Measurements from ENCODE around the gene PSMD5. TPM values are rescaled to one million over a fixed set of nuclear protein-coding genes. Genes with fewer than 3 reads are reported as not detected.

Gene PSMD5
- total RNA-seq, 4 donors from 2014 or later: 30.7 to 47.7 (median 33.0) TPM

DNA sequence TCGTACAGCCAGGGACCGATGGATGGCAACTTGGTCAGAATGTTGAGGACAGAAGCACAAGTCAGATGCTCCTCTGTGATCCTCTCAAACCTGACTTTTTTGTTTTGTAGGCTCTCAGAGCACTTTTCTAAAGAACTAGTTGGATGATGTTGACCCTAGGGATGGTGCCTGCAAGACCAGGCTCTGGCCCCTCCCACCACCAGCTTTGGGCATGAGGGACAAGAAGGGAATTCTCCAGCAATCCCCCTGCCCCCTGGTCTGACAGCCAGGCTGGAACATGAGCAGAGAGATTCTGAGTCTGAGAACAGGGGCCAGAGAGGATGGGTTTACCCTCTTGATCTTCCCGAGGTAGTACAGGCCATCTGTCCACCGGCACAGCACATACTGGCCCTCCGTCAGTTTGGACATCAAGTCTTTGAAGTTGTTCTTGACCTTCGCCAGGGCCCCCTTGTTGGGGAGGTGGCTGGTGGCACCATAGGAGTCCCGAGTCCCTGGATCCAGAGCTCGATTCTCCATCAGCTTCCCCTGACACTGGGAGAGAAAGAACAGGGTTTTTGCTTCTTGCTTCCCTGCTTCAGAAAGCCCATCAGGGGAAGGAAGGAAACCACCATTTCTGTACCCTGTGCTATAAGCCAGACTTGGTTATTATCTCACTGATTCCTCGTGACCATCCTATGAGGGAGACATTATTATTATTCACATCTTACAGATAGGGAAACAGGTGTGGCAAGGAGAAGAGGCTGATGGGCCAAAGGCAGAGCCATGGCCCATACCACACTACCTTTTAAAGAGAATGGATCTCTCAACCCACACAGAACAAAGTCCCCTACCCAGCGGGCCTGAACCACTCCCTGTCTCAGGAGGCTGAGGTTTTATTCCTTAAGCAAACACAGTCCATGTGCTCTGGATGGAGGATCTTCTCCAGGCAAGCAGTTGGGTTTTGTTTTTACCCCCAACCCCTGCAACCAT lies 31.8 kb upstream of the PSMD5 start:
- no peak for DNase-seq (ENCODE audit: low spot score in 2 of 2)
- H3K4me3 ChIP-seq: no peak overlapping the region
- WGBS: 92% methylated on average over 10 of the region's 10 CpGs
- H3K36me3 ChIP-seq: no peaks in the 10 kb centered on the region
- no peak for TF ChIP-seq CTCF (IDR thresholded peaks at IDR 0.05)
- no peak for TF ChIP-seq POLR2AphosphoS5 (IDR thresholded peaks at IDR 0.05)
- TF ChIP-seq POLR2A (IDR thresholded peaks at IDR 0.05): no peak
- no peak for TF ChIP-seq EP300 (IDR thresholded peaks at IDR 0.05)
- H3K27ac ChIP-seq: no peak overlapping the region
- H3K27me3 ChIP-seq: no peaks in the 10 kb centered on the region
- H3K4me1 ChIP-seq: peaks cover 30% of the 10 kb centered on the region
- no peaks in the 10 kb centered on the region for H3K9me3 ChIP-seq

- WGBS: 70% methylated on average over 3 of the region's 4 CpGs
- Histone ChIP-seq H3K36me3 (no peaks in the 10 kb centered on the region), H3K4me1 (peaks cover 34% of the 10 kb centered on the region), H3K4me3 (no peak overlapping the region), H3K27ac (no peak overlapping the region), H3K9me3 (no peaks in the 10 kb centered on the region), H3K27me3 (no peaks in the 10 kb centered on the region)
- DNase-seq (ENCODE audit: low spot score in 2 of 2): no peak
- TF ChIP-seq POLR2AphosphoS5 (IDR thresholded peaks at IDR 0.05) (no peak), POLR2A (IDR thresholded peaks at IDR 0.05) (no peak), CTCF (IDR thresholded peaks at IDR 0.05) (no peak), EP300 (IDR thresholded peaks at IDR 0.05) (no peak)
Measured at GRCh38 chr9:120873512-120873911, 30.8 kb upstream of the PSMD5 start.

DNA sequence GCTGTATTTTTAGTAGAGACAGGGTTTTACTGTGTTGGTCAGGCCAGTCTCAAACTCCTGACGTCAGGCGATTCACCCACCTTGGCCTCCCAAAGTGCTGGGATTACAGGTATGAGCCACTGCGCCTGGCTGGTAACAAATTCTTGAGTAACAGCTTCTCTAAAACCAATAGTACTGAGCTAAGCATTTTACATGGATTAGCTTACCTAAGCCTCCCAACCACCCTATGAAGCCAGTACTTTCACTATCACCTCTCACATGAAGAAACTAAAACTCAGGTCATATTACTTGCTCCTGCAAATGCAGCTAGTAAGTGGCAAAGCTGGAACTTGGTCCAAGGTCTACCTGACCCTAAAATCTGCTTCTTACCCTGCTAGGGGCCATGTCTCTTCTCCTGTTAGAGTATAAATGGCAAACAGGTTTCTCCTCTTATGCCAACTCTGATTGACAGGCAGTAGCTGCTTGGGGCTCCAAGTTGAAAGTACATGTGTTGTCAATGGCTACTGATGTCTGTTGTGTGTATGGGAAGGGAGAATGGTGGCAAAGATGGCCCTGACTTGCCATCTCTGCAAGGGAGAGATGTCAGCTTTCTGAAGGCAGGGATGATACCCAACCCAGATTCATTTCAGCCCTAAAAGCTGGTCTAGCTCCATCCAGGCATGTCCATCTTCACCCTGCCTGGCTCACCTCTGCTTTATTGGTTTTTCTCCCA lies 30.2 kb upstream of the PSMD5 start:
- Histone ChIP-seq H3K4me1 (peaks cover 34% of the 10 kb centered on the region), H3K27me3 (no peaks in the 10 kb centered on the region), H3K27ac (no peak overlapping the region), H3K9me3 (no peaks in the 10 kb centered on the region), H3K4me3 (no peak overlapping the region), H3K36me3 (no peaks in the 10 kb centered on the region)
- TF ChIP-seq CTCF (IDR thresholded peaks at IDR 0.05) (no peak), EP300 (IDR thresholded peaks at IDR 0.05) (no peak), POLR2A (IDR thresholded peaks at IDR 0.05) (no peak), POLR2AphosphoS5 (IDR thresholded peaks at IDR 0.05) (no peak)
- 81% methylated on average over 3 of the region's 3 CpGs for WGBS
- no peak for DNase-seq (ENCODE audit: low spot score in 2 of 2)

DNA sequence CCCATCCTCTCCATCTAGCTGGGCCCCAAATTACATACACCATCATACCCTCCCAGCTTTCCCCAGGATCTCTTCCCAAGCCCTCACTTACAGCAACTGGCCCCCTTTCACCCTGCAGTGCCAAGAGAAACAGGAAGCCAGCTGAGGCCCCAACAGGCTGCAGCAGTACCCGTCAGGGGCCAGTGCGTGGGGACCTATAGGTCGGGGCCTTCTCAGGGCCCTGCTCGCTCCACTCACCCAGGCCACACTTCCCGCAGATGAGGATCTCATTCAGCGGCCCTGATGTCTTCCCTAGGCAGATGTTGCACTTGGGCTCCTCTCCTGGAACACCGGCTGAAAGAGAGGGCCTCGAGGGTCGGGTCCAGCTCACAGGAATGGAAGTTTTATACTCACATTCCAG lies 27.5 kb upstream of the PSMD5 start:
- WGBS: 96% methylated on average over 8 of the region's 9 CpGs
- H3K36me3 ChIP-seq: peaks cover 13% of the 10 kb centered on the region

More for the DNA sequence above, 27.5 kb upstream of the PSMD5 start:
- DNase-seq (ENCODE audit: low spot score in 2 of 2): no peak
- Histone ChIP-seq H3K4me1 (peaks cover 25% of the 10 kb centered on the region), H3K9me3 (no peaks in the 10 kb centered on the region), H3K27ac (no peak overlapping the region), H3K27me3 (no peaks in the 10 kb centered on the region), H3K4me3 (no peak overlapping the region)
- TF ChIP-seq POLR2AphosphoS5 (IDR thresholded peaks at IDR 0.05) (no peak), CTCF (IDR thresholded peaks at IDR 0.05) (no peak), EP300 (IDR thresholded peaks at IDR 0.05) (no peak), POLR2A (IDR thresholded peaks at IDR 0.05) (no peak)

All from suprapubic skin (tissue), 4 donors.